Amniotic stem cell (primary cell): ENCODE data around the gene NHP2.
A peak's percentile ranks its signal among the peaks of the same experiment; 100 is the strongest.
"Not testable (repeated sequence)": the region's sequence is repeated elsewhere in the genome, so short reads cannot be mapped to it uniquely, and the experiment has no call there.

Experiments
- DNase-seq: peaks from one replicate; lab custom pipeline; 2025; lab: John Stamatoyannopoulos, UW

Gene NHP2

DNA sequence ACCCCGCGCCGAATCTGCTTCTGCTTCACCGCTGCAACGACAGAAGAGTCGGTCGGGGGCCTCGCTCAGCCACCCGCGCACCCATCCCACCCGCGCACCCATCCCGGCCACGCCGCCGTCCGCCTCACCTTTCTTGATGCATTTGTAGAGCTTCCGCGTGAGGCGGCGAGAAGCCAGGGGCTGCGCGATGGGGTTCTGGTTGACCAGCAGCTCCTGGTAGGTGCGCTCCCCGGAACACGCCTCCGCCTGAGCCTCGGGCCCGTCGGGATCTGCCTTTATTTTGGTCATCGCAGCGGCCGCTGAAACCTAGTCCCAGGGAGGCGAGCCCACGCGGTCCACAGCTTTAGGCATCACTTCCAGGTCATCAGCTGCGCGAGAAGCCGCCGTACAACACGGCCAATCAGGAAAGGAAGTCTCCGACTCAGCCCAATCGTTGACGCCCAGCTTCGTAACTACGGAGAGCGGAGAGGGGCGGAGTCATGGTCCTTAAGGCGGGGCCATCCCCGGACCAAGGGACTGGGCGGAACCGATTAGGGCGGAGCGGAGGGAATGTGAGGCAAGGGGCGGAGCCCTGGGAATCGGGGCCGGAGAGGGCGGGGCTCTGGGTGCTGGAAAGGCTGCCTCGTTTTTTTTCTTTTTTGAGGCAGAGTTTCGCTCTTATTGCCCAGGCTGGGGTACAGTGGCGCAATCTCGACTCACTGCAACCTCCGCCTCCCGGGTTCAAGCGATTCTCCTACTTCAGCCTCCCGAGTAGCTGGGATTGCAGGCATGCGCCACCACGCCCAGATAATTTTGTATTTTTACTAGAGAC lies at the start of gene NHP2:
TSS of gene NHP2 (minus strand) at position 356 of the 811 bp plus-strand sequence. CDS start at position 288, 68 bp downstream.
- DNase-seq = peak; percentile 98

DNA sequence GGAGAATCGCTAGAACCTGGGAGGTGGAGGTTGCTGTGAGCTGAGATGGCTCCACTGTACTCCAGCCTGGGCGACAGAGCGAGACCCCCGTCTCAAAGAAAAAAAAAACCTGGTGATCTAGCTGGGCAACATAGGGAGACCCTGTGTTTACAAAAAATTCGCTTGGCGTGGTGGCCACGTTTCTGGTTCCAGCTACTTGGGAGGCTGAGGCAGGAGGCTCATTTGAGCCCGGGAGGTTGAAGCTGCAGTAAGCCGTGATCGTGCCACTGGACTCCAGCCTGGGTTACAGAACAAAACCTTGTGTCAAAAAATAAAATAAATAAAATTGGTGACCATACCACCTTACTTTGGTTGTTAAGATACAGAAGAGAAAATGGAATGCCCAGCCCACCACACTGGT lies 48.9 kb upstream of the NHP2 start:
- DNase-seq = no peak

DNA sequence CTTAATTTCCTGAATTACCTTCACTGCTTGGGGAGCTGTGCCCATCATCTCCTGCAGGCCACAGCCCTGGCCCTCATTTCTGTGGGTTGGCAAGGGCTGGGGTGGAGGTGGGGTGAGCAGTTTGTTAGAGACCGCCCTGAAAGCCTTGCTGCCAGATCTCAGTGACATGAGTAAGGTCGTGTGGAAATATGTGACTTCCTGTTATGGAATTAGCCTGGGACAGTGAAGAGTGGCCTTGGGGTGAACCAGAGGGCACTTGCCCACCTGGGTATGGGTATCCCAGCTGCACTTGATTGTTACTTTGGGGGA lies 48.2 kb upstream of the NHP2 start:
- DNase-seq = no peak

- DNase-seq = no peak
Measured at GRCh38 chr5:178201221-178201926, 47.7 kb upstream of the NHP2 start.

DNA sequence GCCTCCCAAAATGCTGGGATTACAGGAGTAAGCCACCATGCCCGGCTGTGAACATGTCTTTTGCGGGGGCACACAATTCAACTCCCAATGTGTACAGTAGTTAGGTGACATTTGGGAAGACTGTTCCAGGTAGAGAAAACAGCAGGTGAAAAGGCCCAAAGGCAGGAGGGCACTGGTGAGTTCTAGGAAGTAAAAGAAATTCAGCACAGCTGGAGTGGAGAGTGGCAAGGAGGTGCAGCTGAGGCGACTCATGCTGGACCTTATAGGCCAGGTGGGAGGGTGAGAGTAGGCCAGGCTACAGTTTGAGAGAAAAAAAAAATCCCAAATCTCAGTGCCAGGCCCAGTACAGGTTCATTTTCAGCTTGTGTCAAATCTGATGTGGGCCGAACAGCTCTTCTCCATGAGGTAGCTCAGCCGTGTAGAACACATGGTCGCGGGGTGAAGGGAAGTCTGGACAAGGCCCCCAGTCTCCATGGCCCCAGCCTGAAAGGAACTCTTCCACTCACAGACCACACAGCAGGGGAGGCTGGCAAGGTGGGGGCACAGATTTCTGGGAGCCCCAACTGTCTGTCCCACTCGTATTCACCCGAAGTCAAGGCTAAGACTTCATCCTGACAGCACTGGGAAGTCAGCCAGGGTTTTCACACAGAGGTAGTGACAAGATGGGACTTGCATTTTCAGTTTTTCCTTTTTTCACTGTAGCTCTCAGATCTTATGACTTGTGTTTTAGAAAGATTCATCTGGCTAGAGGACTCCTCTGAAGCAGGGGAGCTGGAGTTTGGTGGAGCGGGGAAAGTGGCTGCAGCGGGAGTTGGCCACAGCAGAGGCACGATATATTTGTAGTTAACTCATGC lies 46.1 kb upstream of the NHP2 start:
- no peak for DNase-seq

GRCh38 chr5:178198706-178199105 lies 45.0 kb upstream of the NHP2 start:
- no peak for DNase-seq

- DNase-seq = not testable (repeated sequence)
Measured at GRCh38 chr5:178198151-178198550, 44.5 kb upstream of the NHP2 start.

DNA sequence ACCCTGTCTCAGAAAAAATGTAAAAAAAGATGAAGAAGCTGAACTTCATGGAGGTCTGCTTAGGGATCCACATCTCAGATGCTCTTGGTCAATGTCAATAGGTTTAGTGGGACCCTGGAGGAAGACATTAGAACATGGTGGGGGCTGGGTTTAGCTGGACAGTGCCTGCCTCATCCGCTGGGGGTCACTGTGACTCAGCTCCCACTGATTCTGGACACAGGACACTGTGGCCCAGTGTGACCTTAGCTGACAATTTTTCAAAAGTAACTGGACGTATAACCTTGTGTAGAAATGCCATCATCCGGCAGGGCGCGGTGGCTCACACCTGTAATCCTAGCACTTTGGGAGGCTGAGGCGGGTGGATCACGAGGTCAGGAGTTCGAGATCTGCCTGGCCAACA lies 43.3 kb upstream of the NHP2 start:
- no peak for DNase-seq

GRCh38 chr5:178196281-178196812 lies 42.7 kb upstream of the NHP2 start:
- no peak for DNase-seq

GRCh38 chr5:178194026-178194425 lies 40.3 kb upstream of the NHP2 start:
- no peak for DNase-seq

- no peak for DNase-seq
Measured at GRCh38 chr5:178193251-178193809, 39.6 kb upstream of the NHP2 start.

- no peak for DNase-seq
Measured at GRCh38 chr5:178192787-178193186, 39.1 kb upstream of the NHP2 start.

DNA sequence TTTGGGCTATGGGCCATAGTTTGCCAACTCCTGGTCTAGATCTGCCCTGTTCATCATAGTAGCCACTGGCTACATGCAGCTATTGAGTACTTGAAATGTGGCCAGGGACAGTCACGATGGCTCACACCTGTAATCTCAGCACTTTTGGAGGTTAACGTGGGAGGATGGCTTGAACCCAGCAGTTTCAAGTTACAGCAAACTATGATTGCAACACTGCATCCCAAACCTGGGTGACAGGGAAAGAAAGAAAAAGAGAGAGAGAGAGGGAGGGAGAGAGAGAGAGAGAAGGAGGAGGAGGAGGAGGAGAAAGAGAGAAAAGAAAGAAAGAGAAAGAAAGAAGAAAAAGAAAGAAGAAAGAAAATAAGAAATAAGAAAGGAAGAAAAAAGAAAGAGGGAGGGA lies 38.6 kb upstream of the NHP2 start:
- no peak for DNase-seq

DNA sequence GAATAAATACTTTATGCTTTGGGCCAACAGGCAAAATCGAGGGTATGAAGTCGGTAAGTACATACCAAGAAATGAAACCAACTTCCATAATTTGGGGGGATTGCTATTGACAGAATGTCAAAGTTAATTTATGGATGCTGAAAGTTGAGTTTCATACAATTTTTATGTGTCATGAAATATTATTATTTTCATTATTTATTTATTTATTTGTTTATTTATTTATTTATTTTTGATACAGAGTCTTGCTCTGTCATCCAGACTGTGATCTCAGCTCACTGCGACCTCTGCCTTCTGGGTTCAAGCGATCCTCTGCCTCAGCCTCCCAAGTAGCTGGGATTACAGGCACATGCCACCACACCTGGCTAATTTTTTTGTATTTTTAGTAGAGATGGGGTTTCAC lies 38.0 kb upstream of the NHP2 start:
- no peak for DNase-seq

GRCh38 chr5:178189433-178189832 lies 35.7 kb upstream of the NHP2 start:
- DNase-seq = no peak

- no peak for DNase-seq
Measured at GRCh38 chr5:178187014-178187413, 33.3 kb upstream of the NHP2 start, which contains the start of gene GMCL2. GMCL2 (minus strand) TSS chr5:178187371; CDS start chr5:178187299, 72 bp downstream.

DNA sequence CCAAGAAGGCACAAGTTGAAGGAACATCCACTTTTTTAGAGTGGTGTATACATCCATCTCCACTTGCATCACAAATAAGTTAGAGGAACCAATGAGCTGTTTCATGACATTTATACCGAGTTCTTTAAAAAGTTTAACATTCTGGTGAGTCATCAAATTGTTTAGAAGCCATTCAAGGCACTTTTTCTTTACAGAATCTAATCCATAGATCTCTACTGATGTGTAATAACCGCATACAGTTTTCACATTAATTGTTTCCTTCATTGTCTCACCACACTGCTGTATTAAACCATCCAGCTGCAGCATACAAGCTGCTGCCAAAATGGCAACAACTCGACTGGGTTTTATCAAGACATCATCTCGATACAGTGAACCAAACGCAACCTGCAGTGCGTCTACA lies 32.7 kb upstream of the NHP2 start:
- DNase-seq = peak; percentile 3

GRCh38 chr5:178182158-178182876 lies 28.6 kb upstream of the NHP2 start:
- DNase-seq = no peak

GRCh38 chr5:178180141-178180863 lies 26.6 kb upstream of the NHP2 start:
- no peak for DNase-seq

DNA sequence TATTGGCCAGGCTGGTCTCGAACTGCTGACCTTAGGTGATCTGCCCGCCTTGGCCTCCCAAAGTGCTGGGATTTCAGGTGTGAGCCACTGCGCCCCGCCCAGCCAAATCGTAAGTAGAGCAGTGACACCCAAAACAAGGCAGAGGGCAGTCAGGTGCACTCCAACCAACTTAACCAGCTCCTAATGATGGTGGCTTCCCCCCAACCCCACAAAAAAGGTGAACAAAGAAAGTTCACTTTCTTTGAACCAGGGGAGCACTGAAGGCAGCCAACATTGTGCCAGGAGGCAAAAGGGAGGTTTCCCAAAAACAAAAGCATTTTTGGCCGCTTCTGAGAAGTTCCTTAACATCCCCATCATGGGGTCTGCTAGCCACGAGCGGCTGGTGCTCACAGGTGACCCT lies 23.9 kb upstream of the NHP2 start:
- DNase-seq = no peak

DNA sequence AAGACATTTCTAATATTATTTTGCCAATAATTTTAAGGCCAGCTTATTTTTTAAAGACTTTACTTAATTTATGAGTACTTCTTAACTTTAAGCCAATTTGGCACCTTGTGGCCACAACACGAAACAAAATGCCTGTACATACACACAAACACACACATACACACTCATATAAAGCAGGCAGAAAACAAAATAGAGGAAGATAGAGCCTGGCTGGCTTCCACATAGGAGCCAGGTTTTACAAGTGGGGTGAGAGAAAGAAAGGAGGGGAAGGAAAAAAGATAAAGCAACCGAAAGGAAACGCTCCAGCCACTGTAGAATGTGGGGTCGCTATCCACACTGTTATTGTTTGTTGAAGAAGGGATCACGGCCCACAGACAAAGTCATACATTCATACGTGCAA lies 23.1 kb upstream of the NHP2 start:
- no peak for DNase-seq
